ENCODE data around the gene ZFHX3.

The ZFHX3 gene

GRCh38 chr16:72928090-72928981 is 119.6 kb downstream of the ZFHX3 start:
- no peak for DNase-seq (ENCODE audit: low read depth in 2 of 2)

- no peak for DNase-seq (ENCODE audit: low read depth in 2 of 2)
Observed at GRCh38 chr16:72927199-72928089, 120.5 kb downstream of the ZFHX3 start.

GRCh38 chr16:72926177-72927070 is 121.5 kb downstream of the ZFHX3 start:
- no peak for DNase-seq (ENCODE audit: low read depth in 2 of 2)

GRCh38 chr16:72925631-72925979 is 122.3 kb downstream of the ZFHX3 start:
- DNase-seq (ENCODE audit: low read depth in 2 of 2), result no peak

GRCh38 chr16:72924927-72925630 is 122.8 kb downstream of the ZFHX3 start:
- no peak for DNase-seq (ENCODE audit: low read depth in 2 of 2)

- DNase-seq (ENCODE audit: low read depth in 2 of 2), result no peak
Observed at GRCh38 chr16:72924537-72924926, 123.4 kb downstream of the ZFHX3 start.

- no peak for DNase-seq (ENCODE audit: low read depth in 2 of 2)
Observed at GRCh38 chr16:72923757-72924156, 124.2 kb downstream of the ZFHX3 start.

- DNase-seq (ENCODE audit: low read depth in 2 of 2), result no peak
Observed at GRCh38 chr16:72922714-72923113, 125.2 kb downstream of the ZFHX3 start.

GRCh38 chr16:72921620-72922019 is 126.3 kb downstream of the ZFHX3 start:
- no peak for DNase-seq (ENCODE audit: low read depth in 2 of 2)

- no peak for DNase-seq (ENCODE audit: low read depth in 2 of 2)
Observed at GRCh38 chr16:72921106-72921505, 126.8 kb downstream of the ZFHX3 start.

- no peak for DNase-seq (ENCODE audit: low read depth in 2 of 2)
Observed at GRCh38 chr16:72917051-72917450, 130.9 kb downstream of the ZFHX3 start.

- DNase-seq (ENCODE audit: low read depth in 2 of 2), result no peak
Observed at GRCh38 chr16:72915331-72915730, 132.6 kb downstream of the ZFHX3 start.

GRCh38 chr16:72913551-72913950 is 134.4 kb downstream of the ZFHX3 start:
- no peak for DNase-seq (ENCODE audit: low read depth in 2 of 2)

GRCh38 chr16:72911971-72912370 is 136.0 kb downstream of the ZFHX3 start:
- no peak for DNase-seq (ENCODE audit: low read depth in 2 of 2)

GRCh38 chr16:72910875-72911274 is 137.1 kb downstream of the ZFHX3 start:
- DNase-seq (ENCODE audit: low read depth in 2 of 2), result no peak

GRCh38 chr16:72910381-72910780 is 137.5 kb downstream of the ZFHX3 start:
- DNase-seq (ENCODE audit: low read depth in 2 of 2), result no peak

GRCh38 chr16:72909196-72909595 is 138.7 kb downstream of the ZFHX3 start:
- DNase-seq (ENCODE audit: low read depth in 2 of 2), result no peak

GRCh38 chr16:72908362-72909167 is 139.4 kb downstream of the ZFHX3 start:
- DNase-seq (ENCODE audit: low read depth in 2 of 2), result no peak

GRCh38 chr16:72905581-72905980 is 142.3 kb downstream of the ZFHX3 start:
- no peak for DNase-seq (ENCODE audit: low read depth in 2 of 2)

GRCh38 chr16:72903176-72903575 is 144.8 kb downstream of the ZFHX3 start:
- DNase-seq (ENCODE audit: low read depth in 2 of 2), result no peak

Data from activated CD4-positive, alpha-beta T cell treated with anti-CD3 and anti-CD28 coated beads for 24 hours (primary cell).